Vagina (tissue), 2 donors: ENCODE measurements around the gene APBB1. TPM values are rescaled to one million over a fixed set of nuclear protein-coding genes. Genes with fewer than 3 reads are reported as not detected.

Experiments
- DNase-seq, 2 donors: peaks; one replicate each; pipeline ENCODE4 v3.0.0-alpha.2; 2017; ENCODE audit errors: extremely low spot score in 2 of 2
- H3K27ac ChIP-seq: fragments of 200-600 bp; sonication (generic); one replicate; pipeline ENCODE4 v1.5.1; 2019
- H3K27me3 ChIP-seq: fragments of 200-600 bp; sonication (generic); one replicate; pipeline ENCODE4 v1.5.1; 2019
- H3K36me3 ChIP-seq, 2 donors: fragments of 200-600 bp; sonication (generic); one replicate each; pipeline ENCODE4 v1.5.1; 2017 to 2019
- H3K4me1 ChIP-seq: fragments of 200-600 bp; sonication (generic); one replicate; pipeline ENCODE4 v1.5.1; 2019
- H3K4me3 ChIP-seq, 2 donors: fragments of 200-600 bp; sonication (generic); 1 replicate in 1 of 2; 2 replicates in 1 of 2; pipeline ENCODE4 v1.5.1; 2016 to 2019
- H3K9me3 ChIP-seq: fragments of 200-600 bp; sonication (generic); one replicate; pipeline ENCODE4 v1.5.1; 2019
- POLR2A ChIP-seq, 2 donors: fragments of 450-650 bp; IDR thresholded peaks; one replicate each; pipeline ENCODE4 v1.6.1; 2017; ENCODE audit warnings: antibody characterized with exemption in 2 of 2, mild to moderate bottlenecking in 2 of 2, moderate library complexity in 2 of 2
- POLR2AphosphoS5 ChIP-seq, 2 donors: sonication (generic); formaldehyde crosslinking; IDR thresholded peaks; one replicate each; pipeline ENCODE4 v1.9.0; 2017; ENCODE audit warnings: antibody characterized with exemption in 2 of 2, mild to moderate bottlenecking in 2 of 2, low read depth in 1 of 2; ENCODE audit not compliant: insufficient read depth in 1 of 2
- intact Hi-C: fragments of 100-400 bp; cut with DNase I; formaldehyde crosslinking; loops from one replicate; pipeline ENCODE4 v1.15.1; 2023
- total RNA-seq: library from RNA; depleted of rRNA; stranded (reverse); fragments of >200 nt; gene quantifications from one replicate; pipeline ENCODE4 v1.2.3, GENCODE V29; 2016
- TF ChIP-seq, protein P1 (sequence below), 3 experiments: fragments of 450-650 bp in 2 of 3; fragments of 200-600 bp in 1 of 3; sonication (generic) in 1 of 3; IDR thresholded peaks; one replicate each; pipeline ENCODE4 v1.5.1; 2017 to 2019; ENCODE audit warnings: antibody characterized with exemption in 3 of 3, mild to moderate bottlenecking in 2 of 3, moderate library complexity in 2 of 3

The APBB1 gene
- total RNA-seq, 1 donor from 2014 or later = 59.7 TPM

GRCh38 chr11:6350043-6350442 lies 68.9 kb downstream of the APBB1 start:
- no peak for DNase-seq
- Histone ChIP-seq H3K4me3 (no peak overlapping the region), H3K9me3 (no peaks in the 10 kb centered on the region), H3K36me3 (no peaks in the 10 kb centered on the region), H3K27me3 (no peaks in the 10 kb centered on the region), H3K27ac (no peak overlapping the region), H3K4me1 (no peaks in the 10 kb centered on the region)
- TF ChIP-seq, protein P1, sequence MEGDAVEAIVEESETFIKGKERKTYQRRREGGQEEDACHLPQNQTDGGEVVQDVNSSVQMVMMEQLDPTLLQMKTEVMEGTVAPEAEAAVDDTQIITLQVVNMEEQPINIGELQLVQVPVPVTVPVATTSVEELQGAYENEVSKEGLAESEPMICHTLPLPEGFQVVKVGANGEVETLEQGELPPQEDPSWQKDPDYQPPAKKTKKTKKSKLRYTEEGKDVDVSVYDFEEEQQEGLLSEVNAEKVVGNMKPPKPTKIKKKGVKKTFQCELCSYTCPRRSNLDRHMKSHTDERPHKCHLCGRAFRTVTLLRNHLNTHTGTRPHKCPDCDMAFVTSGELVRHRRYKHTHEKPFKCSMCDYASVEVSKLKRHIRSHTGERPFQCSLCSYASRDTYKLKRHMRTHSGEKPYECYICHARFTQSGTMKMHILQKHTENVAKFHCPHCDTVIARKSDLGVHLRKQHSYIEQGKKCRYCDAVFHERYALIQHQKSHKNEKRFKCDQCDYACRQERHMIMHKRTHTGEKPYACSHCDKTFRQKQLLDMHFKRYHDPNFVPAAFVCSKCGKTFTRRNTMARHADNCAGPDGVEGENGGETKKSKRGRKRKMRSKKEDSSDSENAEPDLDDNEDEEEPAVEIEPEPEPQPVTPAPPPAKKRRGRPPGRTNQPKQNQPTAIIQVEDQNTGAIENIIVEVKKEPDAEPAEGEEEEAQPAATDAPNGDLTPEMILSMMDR (IDR thresholded peaks at IDR 0.05) = no peak
- no peak for TF ChIP-seq POLR2A (IDR thresholded peaks at IDR 0.05)
- no peak for TF ChIP-seq POLR2AphosphoS5 (IDR thresholded peaks at IDR 0.05; ENCODE audit: insufficient read depth in 1 of 2, low read depth in 1 of 2)
- intact Hi-C loops = loop anchor here (10.0 kb wide), 1 partner anchor 105 kb away; no protein-coding TSS in a partner anchor

DNA sequence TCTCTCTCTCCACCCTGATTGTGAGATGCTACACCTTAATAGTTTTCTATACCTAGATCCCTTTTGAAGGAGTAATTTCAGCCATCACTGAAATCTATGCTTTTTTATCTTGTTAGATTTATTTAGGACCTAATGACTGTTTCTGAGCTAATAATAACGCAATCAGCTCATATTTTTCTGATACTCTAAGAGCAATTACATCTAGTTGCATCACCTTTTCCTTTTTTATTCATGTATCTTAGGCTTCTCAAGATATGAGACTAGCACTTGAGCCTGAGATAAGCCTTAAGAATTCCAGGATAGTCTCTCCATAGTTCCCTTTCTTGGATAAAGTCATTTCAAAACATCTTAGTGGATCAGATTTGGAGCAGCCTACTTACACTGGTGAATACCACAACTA lies 73.5 kb downstream of the APBB1 start:
- no peak overlapping the region for H3K4me3 ChIP-seq
- intact Hi-C loops = no loop called here
- no peaks in the 10 kb centered on the region for H3K27me3 ChIP-seq
- no peak for DNase-seq
- H3K9me3 ChIP-seq = no peaks in the 10 kb centered on the region
- H3K27ac ChIP-seq = no peak overlapping the region
- TF ChIP-seq, protein P1 (IDR thresholded peaks at IDR 0.05) = no peak
- TF ChIP-seq POLR2A (IDR thresholded peaks at IDR 0.05) = no peak
- no peak for TF ChIP-seq POLR2AphosphoS5 (IDR thresholded peaks at IDR 0.05; ENCODE audit: insufficient read depth in 1 of 2, low read depth in 1 of 2)
- no peaks in the 10 kb centered on the region for H3K4me1 ChIP-seq
- H3K36me3 ChIP-seq = no peaks in the 10 kb centered on the region

Other genes with a start within 250 kb of the APBB1 start
- gene OR52B2, start 248.8 kb downstream of the APBB1 start, total RNA-seq = not detected
- gene OR52W1, start 219.9 kb downstream of the APBB1 start, total RNA-seq = not detected
- not detected for gene C11orf42, start 213.5 kb downstream of the APBB1 start, total RNA-seq
- 65.1 TPM for gene FHIP1B, start 184.5 kb downstream of the APBB1 start, total RNA-seq
- gene CNGA4, start 180.0 kb downstream of the APBB1 start, total RNA-seq = not detected
- gene CCKBR, start 159.3 kb downstream of the APBB1 start, total RNA-seq = not detected
- 156 TPM for gene CAVIN3, start 98.6 kb downstream of the APBB1 start, total RNA-seq
- 23.1 TPM for gene SMPD1, start 28.6 kb downstream of the APBB1 start, total RNA-seq
- 0.98 TPM for gene HPX, start 21.9 kb upstream of the APBB1 start, total RNA-seq
- gene TRIM3, start 54.8 kb upstream of the APBB1 start, total RNA-seq = 27.5 TPM
- 54.0 TPM for gene ARFIP2, start 62.2 kb upstream of the APBB1 start, total RNA-seq
- 98.7 TPM for gene TIMM10B, start 62.4 kb upstream of the APBB1 start, total RNA-seq
- gene DNHD1, start 78.2 kb upstream of the APBB1 start, total RNA-seq = 17.2 TPM
- 10.3 TPM for gene RRP8, start 184.5 kb upstream of the APBB1 start, total RNA-seq
- 149 TPM for gene ILK, start 184.7 kb upstream of the APBB1 start, total RNA-seq
- gene TAF10, start 193.1 kb upstream of the APBB1 start, total RNA-seq = 48.1 TPM
- 77.3 TPM for gene TPP1, start 200.3 kb upstream of the APBB1 start, total RNA-seq
- 28.7 TPM for gene DCHS1, start 236.7 kb upstream of the APBB1 start, total RNA-seq